IMR-90 (cell line): ENCODE results near the gene DIO1. TPM values are rescaled to one million over a fixed set of nuclear protein-coding genes. Genes with fewer than 3 reads are reported as not detected.

Experiments
- ATAC-seq: fragments of 200-7000 bp; cut with Tn5 transposase; 2 replicates; pipeline ENCODE4 v1.9.1; 2020; ENCODE audit warnings: low read depth, mild to moderate bottlenecking, moderate library complexity
- BruUV-seq: library from RNA; stranded (reverse); fragments of 400-500 nt; replicated peaks from 2 replicates; lab custom pipeline; 2021; lab: Mats Ljungman, UMichigan
- CTCF ChIA-PET: fragments of 300-600 bp; formaldehyde crosslinking; extraction: SDS; loops from one replicate; lab custom pipeline; 2021; ENCODE audit warnings: antibody characterized with exemption; lab: Yijun Ruan, JAX
- POLR2A ChIA-PET: fragments of 300-600 bp; sonication (Branson Sonifier 250); formaldehyde crosslinking; loops from one replicate; lab custom pipeline; 2022; ENCODE audit warnings: antibody characterized with exemption; ENCODE audit not compliant: unreplicated experiment; lab: Charles Lee
- DNase-seq: peaks from one replicate; pipeline ENCODE4 v3.0.0; 2013
- H2AFZ ChIP-seq: replicated peaks from 2 replicates; pipeline ENCODE3; 2013; ENCODE audit warnings: low read length, mild to moderate bottlenecking; ENCODE audit not compliant: poor library complexity
- H2AK5ac ChIP-seq: 2 replicates; pipeline ENCODE4 v1.6.1; 2013; ENCODE audit warnings: low read depth, low read length, inconsistent platforms
- H2AK9ac ChIP-seq: replicated peaks from 2 replicates; pipeline ENCODE3; 2013; ENCODE audit warnings: mild to moderate bottlenecking, low read depth, low read length, moderate library complexity; ENCODE audit not compliant: poor library complexity
- H2BK120ac ChIP-seq: 2 replicates; pipeline ENCODE4 v1.6.1; 2013; ENCODE audit warnings: low read depth, low read length, inconsistent platforms
- H2BK15ac ChIP-seq: 3 replicates; pipeline ENCODE4 v1.6.1; 2013; ENCODE audit warnings: low read depth, low read length, inconsistent platforms
- H2BK20ac ChIP-seq: 2 replicates; pipeline ENCODE4 v1.6.1; 2013; ENCODE audit warnings: low read depth, mild to moderate bottlenecking, inconsistent platforms, low read length, moderate library complexity
- H2BK5ac ChIP-seq: 2 replicates; pipeline ENCODE4 v1.6.1; 2013; ENCODE audit warnings: mild to moderate bottlenecking, low read depth, low read length, inconsistent platforms; ENCODE audit not compliant: poor library complexity, severe bottlenecking
- H3K14ac ChIP-seq: replicated peaks from 2 replicates; pipeline ENCODE4 v1.6.1; 2013; ENCODE audit warnings: low read depth, low read length, inconsistent platforms
- H3K18ac ChIP-seq: 2 replicates; pipeline ENCODE4 v1.6.1; 2013; ENCODE audit warnings: low read depth, low read length, control low read depth
- H3K23ac ChIP-seq: 2 replicates; pipeline ENCODE4 v1.6.1; 2013; ENCODE audit warnings: low read depth, low read length, inconsistent platforms
- H3K27ac ChIP-seq: 2 replicates; pipeline ENCODE4 v1.5.1; 2013; ENCODE audit warnings: mild to moderate bottlenecking, control low read depth, low read length; ENCODE audit not compliant: insufficient read depth
- H3K27me3 ChIP-seq: 2 replicates; pipeline ENCODE4 v1.6.1; 2013; ENCODE audit warnings: low read length; ENCODE audit not compliant: control insufficient read depth, insufficient read depth
- H3K36me3 ChIP-seq: 2 replicates; pipeline ENCODE4 v1.6.1; 2013; ENCODE audit warnings: low read length, mixed read lengths; ENCODE audit not compliant: control insufficient read depth, insufficient read depth
- H3K4ac ChIP-seq: 2 replicates; pipeline ENCODE4 v1.6.1; 2013; ENCODE audit warnings: low read depth, low read length, inconsistent platforms
- H3K4me1 ChIP-seq: 2 replicates; pipeline ENCODE4 v1.6.1; 2013; ENCODE audit warnings: low read length, mixed read lengths; ENCODE audit not compliant: control insufficient read depth, insufficient read depth
- H3K4me2 ChIP-seq: 2 replicates; pipeline ENCODE4 v1.6.1; 2013; ENCODE audit warnings: low read depth, mild to moderate bottlenecking, control low read depth, low read length, moderate library complexity
- H3K4me3 ChIP-seq: 2 replicates; pipeline ENCODE4 v1.5.1; 2013; ENCODE audit warnings: low read depth, mild to moderate bottlenecking, control low read depth, low read length, moderate library complexity; ENCODE audit not compliant: insufficient read depth
- H3K56ac ChIP-seq: 2 replicates; pipeline ENCODE4 v1.6.1; 2013; ENCODE audit warnings: low read length, inconsistent platforms; ENCODE audit not compliant: insufficient read depth; ENCODE audit errors: extremely low read depth
- H3K79me1 ChIP-seq, 2 experiments: 2 replicates each; pipeline ENCODE4 v1.6.1; 2013; ENCODE audit warnings: low read length in 2 of 2, inconsistent platforms in 1 of 2, low read depth in 1 of 2
- H3K9ac ChIP-seq: 2 replicates; pipeline ENCODE4 v1.6.1; 2013; ENCODE audit warnings: low read depth, low read length, control low read depth
- H3K9me1 ChIP-seq: 2 replicates; pipeline ENCODE4 v1.6.1; 2013; ENCODE audit warnings: low read length, inconsistent platforms; ENCODE audit not compliant: insufficient read depth
- H3K9me3 ChIP-seq: 2 replicates; pipeline ENCODE4 v1.6.1; 2013; ENCODE audit warnings: low read length; ENCODE audit not compliant: control insufficient read depth, insufficient read depth
- H4K20me1 ChIP-seq: 2 replicates; pipeline ENCODE4 v1.6.1; 2013; ENCODE audit warnings: low read length, inconsistent platforms; ENCODE audit not compliant: insufficient read depth
- H4K5ac ChIP-seq: 2 replicates; pipeline ENCODE4 v1.6.1; 2013; ENCODE audit warnings: mild to moderate bottlenecking, low read depth, low read length, control low read depth
- H4K8ac ChIP-seq, 2 experiments: 2 replicates each; pipeline ENCODE4 v1.6.1; 2013; ENCODE audit warnings: low read depth in 2 of 2, low read length in 2 of 2, control low read depth in 1 of 2, inconsistent platforms in 1 of 2
- H4K91ac ChIP-seq: 2 replicates; pipeline ENCODE4 v1.6.1; 2013; ENCODE audit warnings: low read depth, low read length, inconsistent platforms; ENCODE audit not compliant: insufficient read depth
- BHLHE40 ChIP-seq: fragments of 150-350 bp; IDR thresholded peaks from 2 replicates; pipeline ENCODE4 v1.6.1; 2016; ENCODE audit warnings: mild to moderate bottlenecking, low read depth, low read length
- CEBPB ChIP-seq: IDR thresholded peaks from 2 replicates; pipeline ENCODE4 v1.6.1; 2012; ENCODE audit warnings: low read depth, low read length, improper control_type of control experiment
- CHD1 ChIP-seq: IDR thresholded peaks from 2 replicates; pipeline ENCODE4 v1.6.1; 2012; ENCODE audit warnings: low read depth, low read length, improper control_type of control experiment
- FOS ChIP-seq: fragments of 150-350 bp; IDR thresholded peaks from 2 replicates; pipeline ENCODE4 v1.6.1; 2016; ENCODE audit warnings: low read depth, low read length
- MAFK ChIP-seq: IDR thresholded peaks from 2 replicates; pipeline ENCODE4 v1.6.1; 2012; ENCODE audit warnings: low read depth, low read length, improper control_type of control experiment
- MAZ ChIP-seq: IDR thresholded peaks from 2 replicates; pipeline ENCODE4 v1.6.1; 2012; ENCODE audit warnings: low read depth, mild to moderate bottlenecking, low read length, improper control_type of control experiment, moderate library complexity, borderline replicate concordance
- MXI1 ChIP-seq: IDR thresholded peaks from 2 replicates; pipeline ENCODE4 v1.6.1; 2012; ENCODE audit warnings: low read depth, mild to moderate bottlenecking, low read length, moderate library complexity, borderline replicate concordance
- NFE2L2 ChIP-seq: fragments of 150-350 bp; IDR thresholded peaks from 2 replicates; pipeline ENCODE4 v1.6.1; 2016; ENCODE audit warnings: low read depth, mild to moderate bottlenecking, low read length
- POLR2A ChIP-seq: IDR thresholded peaks from 2 replicates; pipeline ENCODE4 v1.6.1; 2012; ENCODE audit warnings: mild to moderate bottlenecking, low read depth, low read length
- RAD21 ChIP-seq: IDR thresholded peaks from 2 replicates; pipeline ENCODE4 v1.6.1; 2012; ENCODE audit warnings: low read length, improper control_type of control experiment
- RCOR1 ChIP-seq: IDR thresholded peaks from 2 replicates; pipeline ENCODE4 v1.6.1; 2012; ENCODE audit warnings: mild to moderate bottlenecking, low read length, improper control_type of control experiment; ENCODE audit not compliant: insufficient replicate concordance
- RFX5 ChIP-seq: IDR thresholded peaks from 2 replicates; pipeline ENCODE4 v1.8.0; 2012; ENCODE audit warnings: low read depth, mild to moderate bottlenecking, low read length, moderate library complexity
- SMC3 ChIP-seq: fragments of 150-350 bp; IDR thresholded peaks from 2 replicates; pipeline ENCODE4 v1.6.1; 2016; ENCODE audit warnings: low read depth, mild to moderate bottlenecking, antibody characterized with exemption, low read length, moderate library complexity
- USF2 ChIP-seq: fragments of 150-350 bp; IDR thresholded peaks from 2 replicates; pipeline ENCODE4 v1.6.1; 2017; ENCODE audit warnings: mild to moderate bottlenecking, antibody characterized with exemption, low read length, low read depth
- WGBS, 2 experiments: methylation state at CpG; one replicate each; pipeline versions ENCODE4 v1.1.5 to v1.1.7; 2013; ENCODE audit warnings: missing lambda C conversion rate in 2 of 2; ENCODE audit not compliant: insufficient read length in 1 of 2; ENCODE audit errors: extremely low coverage in 2 of 2; 5-methylcytosine and 5-hydroxymethylcytosine counted together
- dilution Hi-C: fragments of 300-500 bp; cut with HindIII; formaldehyde crosslinking; loops from one replicate; pipeline ENCODE4 v1.14.3; 2018; ENCODE audit warnings: low sequenced_read_pairs; ENCODE audit not compliant: unreplicated experiment
- in situ Hi-C: fragments of 300-500 bp; cut with MboI; formaldehyde crosslinking; loops from 3 replicates; pipeline ENCODE4 v1.14.3; 2019; ENCODE audit warnings: low sequenced_read_pairs, inconsistent platforms, mixed read lengths
- intact Hi-C: fragments of 100-400 bp; cut with micrococcal nuclease; formaldehyde crosslinking; loops from 2 replicates; pipeline ENCODE4 v1.10.0; 2022
- polyA plus RNA-seq, 3 experiments: library from polyadenylated mRNA; depleted of rRNA; stranded (reverse); fragments of >200 nt; gene quantifications; 2 replicates each; pipeline ENCODE4 v1.2.3, GENCODE V29; 2012; ENCODE audit warnings: low replicate concordance in 1 of 3
- total RNA-seq: library from RNA; depleted of rRNA; stranded (reverse); fragments of >200 nt; gene quantifications from 2 replicates; pipeline ENCODE4 v1.2.3, GENCODE V29; 2012
- TF ChIP-seq, protein P1 (sequence below): conservative IDR thresholded peaks from 2 replicates; pipeline ENCODE4 v1.5.1; 2012; ENCODE audit warnings: mild to moderate bottlenecking, low read depth, low read length, improper control_type of control experiment
- TF ChIP-seq, protein P2 (sequence below): fragments of 150-350 bp; IDR thresholded peaks from 2 replicates; pipeline ENCODE4 v1.6.1; 2016; ENCODE audit warnings: low read depth, mild to moderate bottlenecking, low read length, moderate library complexity, borderline replicate concordance

The DIO1 gene
- total and polyA plus RNA-seq, 2 of the 4 experiments (the other 2 are of a cell fraction) = not detected

GRCh38 chr1:53913352-53914033, 19.5 kb downstream of the DIO1 start:
- peaks cover 1% of the 10 kb centered on the region; the same call in 1 of the 2 replicates for H3K9me1 ChIP-seq
- TF ChIP-seq FOS = no peak
- TF ChIP-seq SMC3 = no peak
- no peak for TF ChIP-seq BHLHE40
- no peak for TF ChIP-seq USF2
- TF ChIP-seq POLR2A = no peak
- TF ChIP-seq RCOR1 = no peak
- no peak for TF ChIP-seq CHD1
- no peak for TF ChIP-seq RFX5
- TF ChIP-seq CEBPB = no peak
- TF ChIP-seq, protein P1, sequence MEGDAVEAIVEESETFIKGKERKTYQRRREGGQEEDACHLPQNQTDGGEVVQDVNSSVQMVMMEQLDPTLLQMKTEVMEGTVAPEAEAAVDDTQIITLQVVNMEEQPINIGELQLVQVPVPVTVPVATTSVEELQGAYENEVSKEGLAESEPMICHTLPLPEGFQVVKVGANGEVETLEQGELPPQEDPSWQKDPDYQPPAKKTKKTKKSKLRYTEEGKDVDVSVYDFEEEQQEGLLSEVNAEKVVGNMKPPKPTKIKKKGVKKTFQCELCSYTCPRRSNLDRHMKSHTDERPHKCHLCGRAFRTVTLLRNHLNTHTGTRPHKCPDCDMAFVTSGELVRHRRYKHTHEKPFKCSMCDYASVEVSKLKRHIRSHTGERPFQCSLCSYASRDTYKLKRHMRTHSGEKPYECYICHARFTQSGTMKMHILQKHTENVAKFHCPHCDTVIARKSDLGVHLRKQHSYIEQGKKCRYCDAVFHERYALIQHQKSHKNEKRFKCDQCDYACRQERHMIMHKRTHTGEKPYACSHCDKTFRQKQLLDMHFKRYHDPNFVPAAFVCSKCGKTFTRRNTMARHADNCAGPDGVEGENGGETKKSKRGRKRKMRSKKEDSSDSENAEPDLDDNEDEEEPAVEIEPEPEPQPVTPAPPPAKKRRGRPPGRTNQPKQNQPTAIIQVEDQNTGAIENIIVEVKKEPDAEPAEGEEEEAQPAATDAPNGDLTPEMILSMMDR = no peak
- TF ChIP-seq MXI1 = no peak
- no peak for TF ChIP-seq RAD21
- no peak for TF ChIP-seq MAFK
- TF ChIP-seq NFE2L2 = no peak
- TF ChIP-seq, protein P2, sequence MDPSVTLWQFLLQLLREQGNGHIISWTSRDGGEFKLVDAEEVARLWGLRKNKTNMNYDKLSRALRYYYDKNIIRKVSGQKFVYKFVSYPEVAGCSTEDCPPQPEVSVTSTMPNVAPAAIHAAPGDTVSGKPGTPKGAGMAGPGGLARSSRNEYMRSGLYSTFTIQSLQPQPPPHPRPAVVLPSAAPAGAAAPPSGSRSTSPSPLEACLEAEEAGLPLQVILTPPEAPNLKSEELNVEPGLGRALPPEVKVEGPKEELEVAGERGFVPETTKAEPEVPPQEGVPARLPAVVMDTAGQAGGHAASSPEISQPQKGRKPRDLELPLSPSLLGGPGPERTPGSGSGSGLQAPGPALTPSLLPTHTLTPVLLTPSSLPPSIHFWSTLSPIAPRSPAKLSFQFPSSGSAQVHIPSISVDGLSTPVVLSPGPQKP = no peak
- TF ChIP-seq MAZ = no peak
- H3K9me3 ChIP-seq = no peaks in the 10 kb centered on the region
- no peak overlapping the region for H3K27ac ChIP-seq
- no peak overlapping the region for H2AFZ ChIP-seq
- no peak overlapping the region for H2AK5ac ChIP-seq
- dilution Hi-C loops (no loop called here), intact Hi-C loops (no loop called here), in situ Hi-C loops (no loop called here)
- H3K4me1 ChIP-seq = peaks cover 6% of the 10 kb centered on the region
- no peak overlapping the region for H3K23ac ChIP-seq
- H4K91ac ChIP-seq = no peak overlapping the region
- H2BK120ac ChIP-seq = no peak overlapping the region
- no peak overlapping the region for H3K18ac ChIP-seq
- no peak overlapping the region for H3K4me3 ChIP-seq
- no peak overlapping the region for H4K5ac ChIP-seq
- whole genome bisulfite sequencing, 2 experiments = no CpG with 5 or more reads among the region's 5 CpGs
- CTCF ChIA-PET = no interaction called here
- H3K4me2 ChIP-seq = no peak overlapping the region
- POLR2A ChIA-PET = interaction anchor here (0.6 kb wide), 1 partner anchor 13 kb away, joined by 8 read pairs; no protein-coding TSS in a partner anchor
- H2BK20ac ChIP-seq = no peak overlapping the region
- H2BK5ac ChIP-seq = no peak overlapping the region
- no peak overlapping the region for H3K14ac ChIP-seq
- DNase-seq (no peak), ATAC-seq (no peak)
- no peaks in the 10 kb centered on the region for H3K27me3 ChIP-seq
- H2AK9ac ChIP-seq = no peak overlapping the region
- H3K4ac ChIP-seq = no peak overlapping the region
- H2BK15ac ChIP-seq = no peak overlapping the region
- H3K79me1 ChIP-seq = no peaks in the 10 kb centered on the region
- H3K56ac ChIP-seq = no peak overlapping the region
- H4K8ac ChIP-seq = no peak overlapping the region
- H4K20me1 ChIP-seq = no peaks in the 10 kb centered on the region
- no peak overlapping the region for H3K9ac ChIP-seq
- BruUV-seq = no TSS peak
- peaks cover 11% of the 10 kb centered on the region for H3K36me3 ChIP-seq
